OCI-LY1 (cell line): ENCODE results near the gene SLC22A1.

Experiments used
- CTCF ChIP-seq: fragments of 200-600 bp; sonication (generic), shearing (Covaris generic); IDR thresholded peaks from 2 replicates; pipeline ENCODE4 v1.5.1; 2017; ENCODE audit warnings: mild to moderate bottlenecking, antibody characterized with exemption, low read length, moderate library complexity, mixed read lengths
- EZH2 ChIP-seq: fragments of 200-600 bp; sonication (generic), shearing (Covaris generic); IDR thresholded peaks from 2 replicates; pipeline ENCODE4 v1.8.0; 2017; ENCODE audit warnings: borderline replicate concordance, mixed run types, mild to moderate bottlenecking, antibody characterized with exemption, low read length, moderate library complexity, mixed read lengths

GRCh38 chr6:160079686-160080043 is 42.0 kb upstream of the SLC22A1 start:
- TF ChIP-seq CTCF, result no peak
- TF ChIP-seq EZH2, result no peak
